AG09319 (cell line): ENCODE measurements around the gene CEP162.
"Not testable (repeated sequence)": the region's sequence is repeated elsewhere in the genome, so short reads cannot be mapped to it uniquely, and the experiment has no call there.

ENCODE experiments used
- DNase-seq: peaks from one replicate; pipeline ENCODE4 v3.0.0-alpha.2; 2010; ENCODE audit warnings: low read depth; ENCODE audit errors: extremely low read depth
- TF ChIP-seq, protein P1 (sequence below): IDR thresholded peaks from 2 replicates; pipeline ENCODE4 v1.5.1; 2011; ENCODE audit warnings: low read depth, mild to moderate bottlenecking, inconsistent platforms, low read length, moderate library complexity

Gene CEP162

DNA sequence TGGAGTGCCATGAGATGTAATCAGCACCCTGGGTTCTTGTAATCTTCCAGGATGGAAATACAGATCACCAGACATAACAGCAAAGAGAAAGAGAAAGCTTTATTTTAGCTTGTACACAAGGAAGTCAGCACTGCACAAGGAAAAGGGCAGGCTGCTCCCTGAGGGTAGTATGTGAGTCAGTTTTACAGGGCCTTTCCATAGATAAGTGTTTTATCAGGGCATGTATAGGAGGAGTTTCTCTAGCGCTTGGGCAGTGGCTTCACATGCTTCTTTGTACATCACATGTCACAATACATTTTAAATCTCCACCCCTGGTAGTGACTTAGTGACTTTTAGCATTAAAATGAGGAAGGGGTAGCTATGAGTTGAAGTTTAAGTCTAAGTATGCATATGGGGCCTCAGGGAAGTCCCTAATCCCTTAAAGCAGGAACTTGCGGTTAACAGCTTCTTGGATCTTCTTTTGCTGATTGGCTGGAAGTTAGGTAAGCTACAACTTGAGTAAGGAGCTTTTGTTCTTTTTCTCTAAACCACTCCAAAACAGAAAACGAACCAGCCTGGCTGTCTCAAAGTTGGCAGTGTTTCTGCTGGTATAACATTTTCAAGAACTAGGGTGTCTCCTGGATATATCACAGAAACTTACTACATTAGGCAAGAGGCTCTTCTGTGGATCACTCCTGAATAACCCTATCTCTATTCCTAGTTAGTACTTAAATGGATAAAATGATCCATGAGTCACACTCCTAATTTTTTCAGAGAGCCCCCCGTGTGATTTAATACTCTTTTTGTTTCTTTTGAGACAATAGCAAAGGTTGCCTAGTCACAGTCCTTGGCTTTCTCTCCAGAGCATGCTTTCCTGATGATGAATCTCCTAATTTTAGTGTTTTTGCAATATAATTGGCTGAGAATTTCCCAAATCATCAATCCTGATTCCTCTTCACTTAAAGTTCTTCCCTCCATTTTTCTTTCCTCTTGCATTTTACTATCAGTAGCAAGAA is 133.7 kb downstream of the CEP162 start:
- no peak for DNase-seq
- TF ChIP-seq, protein P1, sequence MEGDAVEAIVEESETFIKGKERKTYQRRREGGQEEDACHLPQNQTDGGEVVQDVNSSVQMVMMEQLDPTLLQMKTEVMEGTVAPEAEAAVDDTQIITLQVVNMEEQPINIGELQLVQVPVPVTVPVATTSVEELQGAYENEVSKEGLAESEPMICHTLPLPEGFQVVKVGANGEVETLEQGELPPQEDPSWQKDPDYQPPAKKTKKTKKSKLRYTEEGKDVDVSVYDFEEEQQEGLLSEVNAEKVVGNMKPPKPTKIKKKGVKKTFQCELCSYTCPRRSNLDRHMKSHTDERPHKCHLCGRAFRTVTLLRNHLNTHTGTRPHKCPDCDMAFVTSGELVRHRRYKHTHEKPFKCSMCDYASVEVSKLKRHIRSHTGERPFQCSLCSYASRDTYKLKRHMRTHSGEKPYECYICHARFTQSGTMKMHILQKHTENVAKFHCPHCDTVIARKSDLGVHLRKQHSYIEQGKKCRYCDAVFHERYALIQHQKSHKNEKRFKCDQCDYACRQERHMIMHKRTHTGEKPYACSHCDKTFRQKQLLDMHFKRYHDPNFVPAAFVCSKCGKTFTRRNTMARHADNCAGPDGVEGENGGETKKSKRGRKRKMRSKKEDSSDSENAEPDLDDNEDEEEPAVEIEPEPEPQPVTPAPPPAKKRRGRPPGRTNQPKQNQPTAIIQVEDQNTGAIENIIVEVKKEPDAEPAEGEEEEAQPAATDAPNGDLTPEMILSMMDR, result no peak

DNA sequence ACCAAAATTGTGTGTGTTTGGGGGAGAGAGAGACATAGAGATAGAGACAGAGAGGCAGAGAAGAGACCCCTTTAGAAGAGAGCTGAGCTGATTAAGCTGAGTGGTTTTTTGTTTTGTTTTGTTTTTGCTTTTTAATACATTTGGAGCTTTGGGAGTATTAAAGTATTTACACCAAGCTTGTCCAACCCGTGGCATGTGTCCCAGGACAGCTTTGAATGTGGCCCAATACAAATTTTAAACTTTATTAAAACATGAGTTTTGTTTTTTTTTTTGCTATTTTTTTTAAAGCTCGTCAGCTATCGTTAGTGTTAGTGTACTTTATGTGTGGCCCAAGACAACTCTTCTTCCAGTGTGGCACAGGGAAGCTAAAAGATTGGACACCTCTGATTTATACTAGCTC is 137.9 kb downstream of the CEP162 start:
- TF ChIP-seq, protein P1, result no peak
- DNase-seq, result no peak

DNA sequence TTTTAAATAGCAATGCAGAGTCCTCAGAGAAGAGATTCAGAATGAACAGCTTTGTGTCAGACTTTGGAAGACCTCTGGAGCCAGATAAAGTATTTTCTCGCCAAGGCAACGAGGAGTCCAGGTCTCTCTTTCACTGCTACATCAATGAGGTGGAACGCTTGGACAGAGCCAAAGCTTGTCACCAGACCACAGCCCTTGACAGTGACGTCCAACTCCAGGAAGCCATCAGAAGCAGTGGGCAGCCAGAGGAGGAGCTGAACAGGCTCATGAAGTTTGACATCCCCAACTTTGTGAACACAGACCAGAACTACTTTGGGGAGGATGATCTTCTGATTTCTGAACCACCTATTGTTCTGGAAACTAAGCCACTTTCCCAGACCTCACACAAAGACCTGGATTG is 138.4 kb downstream of the CEP162 start:
- DNase-seq, result no peak
- TF ChIP-seq, protein P1, result no peak

DNA sequence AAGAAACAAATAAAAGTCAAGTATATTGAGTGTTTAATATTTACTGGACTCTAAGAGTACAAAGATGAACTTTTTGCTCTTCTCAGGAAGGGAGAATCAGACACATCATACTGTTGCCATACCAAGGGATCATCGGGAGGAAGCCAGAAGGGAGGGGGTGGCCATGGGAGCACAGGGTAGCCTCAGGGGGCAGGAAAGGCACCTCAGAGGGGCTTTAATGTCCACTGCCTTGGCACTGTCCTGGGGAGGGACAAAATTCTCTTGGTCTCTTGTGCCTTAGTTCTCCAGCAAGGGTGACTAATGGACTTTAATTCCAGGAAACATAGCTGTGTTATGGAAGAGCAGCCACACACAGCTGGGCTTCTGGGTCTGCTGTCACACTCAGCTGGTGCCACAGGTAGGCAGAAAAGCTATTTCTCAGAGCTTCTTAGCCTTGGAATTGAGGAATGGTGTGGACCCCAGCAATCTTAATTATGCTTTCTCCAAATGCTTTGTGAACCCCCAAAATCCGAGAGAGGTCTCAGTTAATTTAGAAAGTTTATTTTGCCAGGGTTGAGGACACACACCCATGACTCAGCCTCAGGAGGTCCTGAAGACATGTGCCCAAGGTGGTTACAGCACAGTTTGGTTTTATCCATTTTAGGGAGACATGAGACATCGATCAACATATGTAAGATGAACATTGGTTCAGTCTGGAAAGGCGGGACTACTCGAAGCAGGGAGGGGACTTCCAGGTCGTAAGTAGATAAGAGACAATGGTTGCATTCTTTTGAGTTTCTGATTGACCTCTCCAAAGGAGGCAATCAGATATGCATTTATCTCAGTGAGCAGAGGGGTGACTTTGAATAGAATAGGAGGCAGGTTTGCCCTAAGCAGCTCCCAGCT is 140.7 kb downstream of the CEP162 start:
- DNase-seq, result no peak
- TF ChIP-seq, protein P1, result no peak

DNA sequence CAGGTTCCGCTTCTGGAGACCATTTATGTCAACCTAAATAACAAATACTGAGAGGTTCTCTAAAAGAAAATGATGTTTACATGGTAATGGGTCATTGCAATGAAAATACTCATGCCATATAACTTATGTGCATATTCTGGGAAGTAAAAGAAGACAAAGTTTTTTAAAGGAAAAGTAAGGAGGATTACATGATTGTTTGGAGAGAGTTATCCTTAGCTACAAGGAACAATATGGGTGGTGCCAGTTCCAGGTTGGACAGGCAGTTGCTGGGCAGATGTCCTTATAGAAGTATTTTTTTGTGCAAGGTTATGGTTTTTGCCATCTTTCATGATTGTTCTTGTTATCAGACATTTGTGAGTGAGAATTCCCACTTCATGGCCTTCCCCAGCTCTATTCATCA is 141.4 kb downstream of the CEP162 start:
- TF ChIP-seq, protein P1, result no peak
- DNase-seq, result no peak

DNA sequence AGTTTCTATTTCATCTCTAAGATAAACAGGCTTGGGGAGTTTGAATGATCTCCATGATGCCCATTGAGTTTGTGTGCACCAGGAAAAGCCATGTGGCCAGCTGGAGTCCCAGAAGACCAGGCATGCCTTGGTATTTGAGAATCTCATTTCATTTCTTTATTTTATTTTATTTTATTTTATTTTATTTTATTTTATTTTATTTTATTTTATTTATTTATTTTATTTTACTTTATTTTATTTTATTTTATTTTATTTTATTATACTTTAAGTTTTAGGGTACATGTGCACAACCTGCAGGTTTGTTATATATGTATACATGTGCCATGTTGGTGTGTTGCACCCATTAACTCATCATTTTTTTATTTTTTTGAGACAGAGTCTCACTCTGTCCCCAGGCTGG is 142.7 kb downstream of the CEP162 start:
- not testable (repeated sequence) for DNase-seq

DNA sequence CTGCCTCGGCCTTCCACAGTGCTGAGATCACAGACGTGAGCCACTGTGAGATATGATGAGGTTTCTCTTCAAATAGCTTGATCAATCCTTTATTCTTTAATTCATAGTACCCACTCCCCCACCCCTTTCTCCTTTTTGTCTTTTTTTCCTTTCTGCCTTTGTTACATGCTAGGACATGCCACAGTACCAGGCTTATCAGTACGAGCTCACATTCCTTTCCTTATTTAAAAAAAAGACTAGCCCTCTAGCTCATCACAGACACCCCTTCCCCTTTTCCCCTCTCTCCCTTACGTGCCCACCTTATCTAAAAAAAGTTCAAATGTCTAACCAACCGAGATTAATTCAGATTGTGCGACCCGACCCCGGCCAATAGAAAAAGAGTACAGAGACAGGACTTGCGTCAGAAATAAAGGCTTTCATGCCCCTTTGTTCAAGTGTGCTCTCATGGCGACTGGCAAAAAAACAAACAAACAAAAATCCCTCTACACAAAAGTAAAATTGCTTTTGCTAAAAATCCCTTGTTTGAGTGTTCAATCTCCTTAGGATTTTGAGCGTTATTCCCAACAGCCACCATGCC is 144.7 kb downstream of the CEP162 start:
- TF ChIP-seq, protein P1, result no peak
- no peak for DNase-seq
